Muscle of back (tissue), 11 donors: Measurements from ENCODE around the gene FRMD4A. TPM values are rescaled to one million over a fixed set of nuclear protein-coding genes. Genes with fewer than 3 reads are reported as not detected.

Source experiments
- DNase-seq, 3 donors: peaks; one replicate each; pipeline versions ENCODE4 v3.0.0 to v3.0.0-alpha.2; 2013
- polyA plus RNA-seq, 10 donors: library from polyadenylated mRNA; unstranded; fragments of 120-200 nt; gene quantifications; one replicate each; pipeline ENCODE4 v1.2.1, GENCODE V29; 2013; ENCODE audit not compliant: insufficient read length in 10 of 10

FRMD4A gene
- polyA plus RNA-seq, 10 donors: 35.0 to 51.7 (median 38.3) TPM

DNA sequence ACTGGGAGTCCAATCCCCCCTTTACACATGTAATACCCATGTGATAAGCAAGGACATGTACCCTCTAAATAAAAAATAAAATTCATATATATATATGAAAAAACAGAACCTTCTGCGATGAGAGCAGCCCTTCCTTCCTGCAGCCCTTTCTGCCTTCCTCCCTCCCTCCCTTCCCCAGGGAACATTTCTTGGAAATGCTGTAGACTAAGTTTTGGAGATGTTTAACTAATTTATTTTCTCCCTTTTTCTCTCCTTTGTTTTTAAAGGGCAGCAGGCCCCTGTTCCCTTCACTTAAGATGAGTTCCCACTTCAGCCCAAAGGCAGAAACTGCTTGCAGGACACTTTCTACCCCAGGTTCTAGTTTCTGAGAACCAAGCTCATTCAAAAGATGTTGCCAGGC is 179.2 kb downstream of the FRMD4A start:
- DNase-seq: peak in 2 of 3 donors; percentile 28 to 38

DNA sequence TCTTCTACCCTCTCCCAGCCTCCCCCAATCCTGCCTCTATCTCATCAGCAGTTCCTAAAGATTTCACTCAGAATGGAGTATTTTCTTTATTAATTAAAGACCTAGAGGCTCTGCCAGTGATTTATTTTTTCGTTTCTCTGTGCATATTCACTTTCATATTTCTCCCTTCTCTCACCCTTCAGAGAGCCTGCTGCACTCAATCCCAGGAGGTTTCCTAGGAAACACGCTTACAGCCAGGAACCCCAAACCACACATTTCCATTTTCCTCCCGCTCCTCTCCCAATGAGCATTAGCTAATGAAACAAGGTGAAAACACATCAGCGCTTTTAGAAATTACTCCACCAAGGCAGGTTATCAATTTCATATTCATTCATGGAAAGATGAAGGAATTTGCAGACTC is 180.2 kb downstream of the FRMD4A start:
- DNase-seq: no peak

DNA sequence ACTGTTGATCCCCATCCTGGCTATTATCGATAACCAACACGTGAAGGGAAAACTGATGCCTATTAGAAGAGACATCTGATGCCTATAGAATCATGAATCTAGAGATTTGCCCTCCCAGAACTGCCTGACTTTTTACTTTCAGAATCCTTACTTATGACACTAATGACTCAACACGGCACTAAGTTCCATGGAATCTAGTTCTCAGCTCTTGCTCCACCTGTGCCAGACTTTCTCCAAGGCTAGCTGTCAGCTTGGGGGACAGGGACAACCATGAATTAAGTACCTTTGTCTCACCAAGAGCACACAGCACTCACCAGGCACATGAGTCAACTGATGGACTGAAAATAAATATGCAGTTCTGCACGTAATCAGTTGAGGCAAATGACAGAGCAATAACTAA is 184.2 kb downstream of the FRMD4A start:
- DNase-seq: no peak

DNA sequence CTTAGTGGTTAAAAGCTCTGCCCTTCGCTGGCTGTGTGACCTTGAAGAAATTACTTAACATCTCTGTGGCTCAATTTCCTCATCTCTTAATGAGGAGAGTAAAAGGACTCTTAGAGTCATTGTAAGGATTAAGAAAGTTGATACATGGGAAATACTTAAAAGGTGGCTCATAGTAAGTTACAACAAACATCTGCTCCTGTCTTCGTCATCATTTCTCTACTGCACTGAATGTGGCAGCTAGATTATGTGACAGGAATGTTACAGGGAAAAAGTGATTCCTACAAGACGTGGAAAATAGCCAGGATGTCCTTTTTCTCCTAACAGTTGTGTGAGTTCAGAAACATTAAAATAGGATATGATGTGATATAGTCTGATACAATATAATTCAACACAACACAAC is 184.7 kb downstream of the FRMD4A start:
- peak in 1 of 3 donors; percentile 47 for DNase-seq

- DNase-seq: no peak
Measured at GRCh38 chr10:14144451-14144850, 186.3 kb downstream of the FRMD4A start.

DNA sequence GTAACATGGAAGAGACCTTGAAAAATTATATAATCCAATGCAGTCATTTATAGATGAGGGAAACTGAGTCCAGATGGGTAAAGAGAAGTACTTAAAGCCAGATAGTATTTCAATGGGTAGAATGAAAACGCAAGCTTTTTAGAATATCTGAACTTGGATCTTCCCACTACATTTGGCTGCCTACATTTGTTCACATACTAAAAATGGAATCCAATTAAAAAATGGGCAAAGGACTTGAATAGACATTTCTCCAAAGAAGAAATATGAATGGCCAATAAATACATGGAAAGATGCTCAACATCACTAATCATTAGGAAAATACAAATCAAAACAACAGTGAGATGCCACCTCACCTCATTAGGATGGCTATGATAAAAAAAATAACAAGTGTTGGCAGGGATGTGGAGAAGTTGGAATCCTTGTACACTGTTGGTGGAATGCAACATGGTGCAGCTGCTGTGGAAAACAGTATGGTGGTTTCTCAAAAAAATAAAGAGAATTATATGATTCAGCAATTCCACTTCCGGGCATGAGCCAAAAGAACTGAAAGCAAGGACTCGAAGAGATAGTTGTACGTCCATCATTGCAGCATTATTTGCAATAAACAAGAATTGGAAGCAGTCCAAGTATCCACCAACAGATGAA is 188.0 kb downstream of the FRMD4A start:
- no peak for DNase-seq

- no peak for DNase-seq
Measured at GRCh38 chr10:14141283-14141682, 189.4 kb downstream of the FRMD4A start.

DNA sequence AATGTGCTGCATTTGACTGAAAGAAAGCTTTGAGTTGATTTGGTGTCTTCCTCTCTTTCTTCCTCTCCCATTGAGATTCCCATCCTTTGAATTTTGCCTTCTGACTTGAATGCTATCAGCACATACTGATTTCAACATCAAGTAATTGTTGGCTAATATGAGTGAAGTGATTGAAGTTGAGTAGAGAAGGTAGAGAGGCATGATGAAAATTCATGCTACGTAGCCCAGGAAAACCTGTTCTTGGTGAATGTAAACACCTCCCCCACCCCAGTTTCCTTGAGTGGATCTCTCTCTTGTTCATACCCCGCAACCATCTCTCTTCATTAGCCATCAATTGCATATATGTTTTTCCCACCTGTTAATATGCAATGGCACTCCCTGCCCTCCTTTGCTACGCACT is 193.3 kb downstream of the FRMD4A start:
- no peak for DNase-seq

DNA sequence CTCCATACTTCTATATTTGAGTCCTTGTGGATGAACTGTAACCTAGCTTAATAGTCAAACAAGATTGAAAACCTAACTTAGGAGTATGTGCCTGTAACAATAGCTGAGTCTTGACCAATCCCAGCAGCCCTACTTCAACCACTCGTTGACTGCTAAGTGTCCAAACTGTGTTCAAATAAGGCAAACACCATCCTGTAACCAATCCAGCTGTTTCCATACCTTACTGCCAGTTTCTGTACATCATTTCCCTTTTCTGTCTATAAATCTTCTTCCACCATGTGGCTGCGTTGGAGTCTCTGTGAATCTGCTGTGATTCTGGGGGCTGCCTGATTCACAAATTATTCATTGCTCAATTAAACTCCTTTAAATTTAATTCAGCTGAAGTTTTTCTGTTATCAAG is 195.5 kb downstream of the FRMD4A start:
- peak in 2 of 3 donors; percentile 45 to 52 for DNase-seq

DNA sequence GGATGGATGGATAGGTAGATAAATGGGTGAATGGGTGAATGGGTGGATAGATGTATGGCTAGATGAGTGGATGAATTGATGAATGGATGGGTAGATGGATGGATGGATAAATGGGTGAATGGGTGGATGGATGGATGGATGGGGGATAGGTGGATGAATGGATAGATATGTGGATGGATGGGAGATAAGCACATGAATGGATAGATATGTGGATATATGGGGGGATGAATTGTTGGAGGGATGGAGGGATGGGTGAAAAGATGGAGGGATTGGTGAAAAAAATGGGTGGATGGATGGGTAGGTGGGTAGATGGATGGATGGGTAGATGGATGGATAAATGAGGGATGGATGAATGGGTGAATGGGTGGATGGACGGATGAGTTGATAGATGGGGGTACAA is 196.4 kb downstream of the FRMD4A start:
- DNase-seq: no peak

DNA sequence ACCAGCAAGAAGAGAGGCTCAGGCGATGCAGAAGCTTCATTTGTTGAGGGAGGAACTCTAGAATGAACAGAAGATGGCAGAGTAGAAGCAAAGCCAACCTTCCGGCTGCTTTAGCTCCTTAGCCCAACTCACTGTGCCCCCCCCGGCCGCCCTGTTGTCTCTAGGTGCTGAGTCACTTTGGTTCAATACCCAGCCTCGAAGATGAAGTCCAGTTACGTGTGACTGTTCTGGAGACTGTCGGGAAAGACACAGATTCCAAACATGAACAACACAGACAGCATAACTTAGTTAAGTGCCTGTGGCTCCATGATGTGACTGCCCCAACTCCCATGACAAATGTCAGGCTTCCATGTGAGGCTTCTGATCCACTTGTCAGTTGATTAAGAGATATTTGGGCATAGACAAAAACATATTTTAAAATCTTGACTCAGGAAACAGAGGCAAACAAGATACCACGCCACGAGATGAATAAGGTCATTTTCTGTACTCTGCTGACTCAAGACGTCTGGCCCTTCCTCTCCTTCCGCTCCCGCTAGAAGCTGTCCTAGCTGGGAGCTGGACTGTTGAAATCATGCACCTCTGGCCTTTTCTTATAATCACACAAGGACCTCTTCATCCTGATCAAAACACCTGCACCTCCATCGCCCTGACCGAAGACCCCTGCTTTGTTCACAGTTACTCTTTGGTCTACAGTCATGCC is 199.3 kb downstream of the FRMD4A start:
- DNase-seq: no peak

DNA sequence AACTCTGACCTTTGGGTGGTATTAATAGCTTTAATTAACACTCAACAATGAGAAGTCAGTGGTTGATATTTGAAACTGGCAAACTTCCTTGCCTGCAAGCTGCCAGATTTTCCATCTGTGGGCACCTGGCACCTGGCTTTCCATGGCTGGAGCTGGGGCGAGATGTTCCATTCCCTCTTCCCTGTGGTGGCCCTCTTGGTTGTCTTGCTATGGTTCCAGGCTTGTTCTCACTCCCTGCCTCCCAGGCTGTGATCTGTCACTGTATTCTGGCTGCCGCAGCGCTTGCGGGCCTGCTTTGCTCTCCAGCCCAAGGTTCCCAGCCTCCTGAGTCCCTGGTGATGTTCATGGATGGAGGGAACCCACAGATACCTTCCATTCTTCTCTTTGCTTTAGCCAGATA is 201.0 kb downstream of the FRMD4A start:
- no peak for DNase-seq

GRCh38 chr10:14128519-14128918 is 202.2 kb downstream of the FRMD4A start:
- DNase-seq: no peak

- peak in 1 of 3 donors; percentile 25 for DNase-seq
Measured at GRCh38 chr10:14126697-14127440, 203.9 kb downstream of the FRMD4A start.

GRCh38 chr10:14125564-14125963 is 205.2 kb downstream of the FRMD4A start:
- DNase-seq: no peak

DNA sequence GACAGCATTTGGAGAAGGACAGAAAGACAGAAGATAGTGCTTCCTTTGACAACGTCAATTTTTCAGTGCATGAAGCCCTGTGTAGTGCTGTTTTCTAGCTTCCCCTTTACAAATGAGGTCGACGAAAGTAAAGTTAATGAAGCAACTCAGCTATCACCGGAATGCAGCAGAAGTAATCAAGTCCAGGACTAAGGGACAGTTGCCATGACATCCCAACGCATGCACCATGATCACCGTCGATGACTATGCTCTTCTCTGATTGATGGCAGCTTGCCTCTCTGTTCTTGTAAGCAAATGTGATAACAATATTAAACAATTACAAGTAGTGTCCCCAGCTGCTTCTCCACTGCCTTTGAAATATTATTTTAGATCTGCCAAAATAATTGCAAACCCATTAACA is 205.8 kb downstream of the FRMD4A start:
- no peak for DNase-seq

- DNase-seq: peak in 2 of 3 donors; percentile 19 to 22
Measured at GRCh38 chr10:14123139-14123538, 207.6 kb downstream of the FRMD4A start.

GRCh38 chr10:14120812-14121211 is 209.9 kb downstream of the FRMD4A start:
- no peak for DNase-seq

GRCh38 chr10:14118953-14119352 is 211.8 kb downstream of the FRMD4A start:
- DNase-seq: no peak

- no peak for DNase-seq
Measured at GRCh38 chr10:14116837-14117236, 213.9 kb downstream of the FRMD4A start.

- DNase-seq: no peak
Measured at GRCh38 chr10:14116021-14116420, 214.7 kb downstream of the FRMD4A start.

DNA sequence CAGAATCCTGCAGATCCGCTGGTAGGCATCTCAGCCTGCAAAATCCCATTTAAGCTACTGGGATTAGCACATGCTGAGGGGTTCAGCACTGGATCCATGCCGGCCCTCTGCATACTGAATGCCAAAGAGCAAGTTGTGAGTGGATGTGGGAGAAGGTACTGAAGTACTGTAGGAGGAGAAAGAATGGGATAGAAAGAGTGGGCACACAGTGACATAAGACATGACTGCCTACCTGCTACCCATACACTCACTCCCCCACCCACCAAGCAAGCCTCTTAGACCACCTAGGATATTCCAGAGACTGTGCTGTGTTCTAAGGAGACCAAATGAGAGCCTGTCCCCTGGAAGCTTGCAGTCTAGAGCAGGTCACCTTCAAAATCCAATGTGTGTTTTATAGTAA is 215.9 kb downstream of the FRMD4A start:
- no peak for DNase-seq

DNA sequence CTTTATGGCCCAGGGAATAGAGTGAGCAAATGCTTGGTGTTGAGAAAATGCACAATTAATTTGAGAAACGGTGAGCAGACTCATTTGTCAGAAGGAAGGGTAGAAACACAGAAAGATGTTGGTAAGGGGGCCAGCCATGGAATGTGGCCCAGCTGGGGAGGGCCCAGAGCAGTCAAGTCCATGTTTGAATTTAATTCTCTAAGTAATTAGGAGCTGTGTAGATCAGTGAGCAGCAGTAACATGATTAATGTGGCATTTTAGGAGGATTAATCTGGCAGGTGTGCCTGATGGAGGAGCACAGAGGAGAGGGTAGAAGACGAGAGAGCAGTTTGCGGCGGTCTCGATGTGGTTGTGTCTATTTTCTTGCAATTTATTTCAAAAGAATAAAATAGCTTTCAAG is 218.7 kb downstream of the FRMD4A start:
- DNase-seq: no peak
